HG03565 (cell line): ENCODE data around the gene USP22.
"Not testable (repeated sequence)": the region's sequence is repeated elsewhere in the genome, so short reads cannot be mapped to it uniquely, and the experiment has no call there.

ENCODE experiments used
- ATAC-seq: cut with Tn5 transposase; IDR thresholded peaks from one replicate; pipeline ENCODE4 v1.9.1; 2021; ENCODE audit warnings: mild to moderate bottlenecking, moderate library complexity; ENCODE audit not compliant: unreplicated experiment

USP22 gene

GRCh38 chr17:20989991-20990855 is 52.6 kb downstream of the USP22 start:
- no peak for ATAC-seq

- no peak for ATAC-seq
Observed at GRCh38 chr17:20989481-20989880, 53.3 kb downstream of the USP22 start.

DNA sequence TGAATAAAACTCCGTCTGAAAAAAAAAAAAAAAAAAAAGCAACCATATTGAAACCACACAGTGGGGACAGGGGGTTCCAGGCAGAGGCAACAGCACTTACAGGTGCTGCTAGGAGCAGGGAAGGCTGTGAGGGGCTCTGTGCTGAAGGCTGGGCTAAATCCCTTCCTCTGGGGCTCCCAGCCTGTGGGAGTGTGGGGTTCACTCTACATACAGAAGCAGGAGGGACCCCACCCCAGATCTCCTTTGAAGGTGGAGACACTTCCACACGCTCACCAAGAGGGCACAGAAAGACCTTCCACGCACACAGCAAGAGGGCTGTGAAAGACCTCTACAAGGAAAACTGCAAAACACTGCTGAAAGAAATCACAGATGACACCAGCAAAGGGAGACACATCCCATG is 53.9 kb downstream of the USP22 start:
- no peak for ATAC-seq

DNA sequence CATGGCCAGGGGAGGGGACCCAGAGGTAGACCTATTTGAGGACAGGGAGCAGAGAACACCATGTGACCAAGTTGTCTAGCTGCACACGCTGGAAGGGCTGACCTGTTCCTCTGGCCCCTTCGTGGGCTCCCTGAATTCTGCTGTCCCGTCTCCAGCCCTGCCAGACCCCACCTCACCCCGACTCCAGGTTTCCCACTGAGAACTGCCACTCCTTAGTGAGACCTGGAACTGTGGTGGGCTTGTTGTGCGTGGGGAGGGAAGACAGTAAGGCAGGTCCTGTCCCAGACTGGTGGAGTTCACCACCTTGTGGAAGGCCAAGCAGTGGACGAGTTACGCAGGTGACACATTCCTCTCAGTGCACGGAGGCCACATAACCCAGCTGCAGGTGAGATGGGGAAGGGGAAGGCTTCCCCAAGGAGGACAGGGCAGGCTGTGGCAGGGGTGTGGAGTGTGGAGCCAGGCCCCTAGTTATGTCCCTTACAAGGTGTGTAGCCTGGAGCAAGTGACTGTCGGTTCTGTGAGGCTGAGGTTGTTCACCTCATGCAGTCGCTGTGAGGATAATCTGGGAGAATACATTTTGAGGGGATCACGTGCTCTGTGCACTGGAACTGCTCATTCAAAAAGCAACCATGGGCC is 54.7 kb downstream of the USP22 start:
- ATAC-seq = no peak

GRCh38 chr17:20987511-20987910 is 55.3 kb downstream of the USP22 start:
- ATAC-seq = no peak

DNA sequence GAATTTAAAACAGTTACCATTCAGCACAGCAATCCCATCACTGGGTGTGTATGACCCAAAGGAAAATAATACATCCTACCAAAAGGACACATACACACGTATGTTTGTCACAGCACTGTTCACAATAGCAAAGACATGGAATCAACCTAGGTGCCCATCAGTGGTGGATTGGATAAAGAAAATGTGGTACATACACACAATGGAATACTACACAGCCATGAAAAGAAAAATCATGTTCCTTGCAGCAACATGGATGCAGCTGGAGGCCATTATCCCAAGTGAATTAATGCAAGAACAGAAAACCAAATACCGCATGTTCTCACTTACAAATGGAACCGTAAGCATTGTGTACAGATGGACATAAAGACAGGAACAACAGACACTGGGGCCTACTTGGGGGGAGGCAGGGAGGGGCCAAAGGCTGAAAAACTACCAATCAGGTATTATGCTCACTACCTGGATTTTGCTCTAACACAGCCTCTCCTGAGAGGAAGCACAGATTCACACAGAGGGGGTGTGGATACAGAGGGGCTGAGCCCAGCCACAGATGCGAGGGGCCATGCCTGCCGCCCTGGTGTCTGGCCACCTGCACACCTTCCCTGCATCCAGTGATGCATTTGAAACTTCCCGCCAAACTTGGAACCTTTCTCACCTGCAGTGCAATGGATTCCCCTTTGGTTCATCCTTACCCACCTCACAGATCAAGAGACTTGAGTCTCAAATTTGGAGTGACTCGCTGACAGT is 55.9 kb downstream of the USP22 start:
- no peak for ATAC-seq

DNA sequence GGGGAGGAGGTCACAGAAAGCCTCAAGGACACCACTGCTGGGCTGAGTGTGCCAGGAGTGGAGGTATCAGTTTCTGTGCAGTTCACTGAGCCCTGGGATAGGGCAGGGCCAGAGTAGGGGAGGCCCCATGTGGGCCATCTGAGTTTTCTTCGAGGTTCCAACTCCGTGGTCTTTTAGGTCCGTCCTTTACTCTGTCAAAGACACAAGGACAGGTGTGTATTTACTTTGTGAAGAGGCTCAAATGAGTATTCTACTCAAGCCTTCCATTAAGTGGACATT is 59.5 kb downstream of the USP22 start:
- no peak for ATAC-seq

DNA sequence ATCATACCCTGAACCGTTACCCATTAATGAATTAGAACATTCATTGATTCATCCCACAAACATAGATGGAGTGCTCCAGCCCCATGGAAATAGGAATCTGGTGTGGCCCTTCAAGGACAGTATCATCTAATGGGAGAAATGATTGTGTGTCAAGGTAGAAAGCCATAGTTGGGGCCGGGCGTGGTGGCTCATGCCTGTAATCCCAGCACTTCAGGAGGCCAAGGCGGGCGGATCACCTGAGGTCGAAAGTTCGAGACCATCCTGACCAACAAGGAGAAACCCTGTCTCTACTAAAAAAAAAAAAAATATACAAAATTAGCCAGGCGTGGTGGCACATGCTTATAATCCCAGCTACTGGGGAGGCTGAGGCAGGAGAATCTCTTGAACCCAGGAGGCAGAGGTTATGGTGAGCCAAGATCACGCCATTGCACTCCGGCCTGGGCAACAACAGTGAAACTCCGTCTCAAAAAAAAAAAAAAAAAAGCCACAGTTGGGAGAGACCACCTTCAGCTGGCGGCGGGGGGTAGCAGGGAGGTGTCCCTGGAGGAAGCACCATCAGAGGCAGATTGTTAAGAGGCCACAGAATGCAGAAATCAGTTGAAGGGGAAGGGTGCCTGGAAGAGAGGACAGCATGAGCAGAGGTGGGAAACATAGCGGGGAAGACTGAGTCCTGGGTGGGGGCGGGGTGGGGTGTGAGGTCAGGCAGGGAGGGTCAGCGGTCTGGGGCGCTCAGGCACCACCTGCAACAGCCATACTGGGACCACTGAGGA is 60.0 kb downstream of the USP22 start:
- ATAC-seq = no peak

DNA sequence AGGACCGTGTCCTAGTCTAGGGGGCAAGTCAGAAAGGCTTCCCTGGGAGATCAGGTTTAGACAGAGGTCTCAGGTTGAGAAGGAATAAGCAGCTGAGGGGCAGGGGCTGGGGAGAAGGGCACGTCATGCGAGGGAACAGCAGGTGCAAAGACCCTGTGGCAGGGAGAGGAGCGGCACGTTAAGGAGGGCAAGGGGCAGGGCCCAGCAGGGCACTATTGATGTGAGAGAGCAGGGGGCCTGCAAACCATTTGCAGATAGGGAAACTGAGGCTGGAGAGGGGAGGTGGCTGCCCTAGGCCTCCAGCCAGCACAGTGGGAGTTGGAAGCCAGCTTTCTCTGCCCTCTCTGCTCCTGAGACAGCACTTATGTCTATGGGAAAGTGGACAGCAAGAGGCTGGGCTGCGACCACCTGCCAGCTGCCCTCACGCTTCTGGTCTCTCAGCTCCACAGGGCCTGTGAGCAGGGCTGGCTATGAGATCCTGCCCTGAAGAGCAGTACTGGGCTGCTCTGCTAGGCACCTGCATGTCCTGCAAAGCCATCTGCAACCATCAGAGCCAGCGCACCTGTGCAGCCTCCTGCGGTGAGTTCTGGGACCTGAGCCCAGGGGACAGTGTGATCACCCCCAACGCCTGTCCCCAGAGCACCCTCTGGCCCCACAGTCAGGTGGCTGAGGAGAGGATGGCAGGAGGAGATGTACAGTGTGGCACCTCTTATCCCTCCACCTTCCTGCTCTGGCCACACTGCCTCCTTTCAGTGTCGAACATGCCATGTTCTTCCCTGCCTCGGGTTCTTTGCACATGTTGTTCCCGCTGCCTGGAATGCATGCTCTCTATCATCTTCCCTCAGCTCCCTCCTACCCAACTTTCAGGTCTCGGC is 61.5 kb downstream of the USP22 start:
- ATAC-seq = no peak

DNA sequence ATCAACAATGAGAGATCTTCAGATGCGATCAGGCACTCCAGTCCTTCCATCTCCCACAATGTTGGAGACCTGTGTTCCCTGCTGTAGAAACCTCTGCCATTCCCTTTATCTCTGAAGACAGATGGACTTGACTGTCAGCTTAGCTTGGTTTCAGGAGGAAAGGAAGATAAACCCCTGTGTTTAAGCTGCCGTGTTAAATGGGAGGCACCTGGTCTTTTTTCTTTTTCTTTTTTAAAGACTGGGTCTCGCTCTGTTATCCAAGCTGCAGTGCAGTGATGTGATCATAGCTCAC is 63.1 kb downstream of the USP22 start:
- ATAC-seq = no peak

- not testable (repeated sequence) for ATAC-seq
Observed at GRCh38 chr17:20979007-20979791, 63.6 kb downstream of the USP22 start.

- ATAC-seq = not testable (repeated sequence)
Observed at GRCh38 chr17:20977609-20978253, 65.1 kb downstream of the USP22 start.

- no peak for ATAC-seq
Observed at GRCh38 chr17:20975566-20975965, 67.2 kb downstream of the USP22 start.

DNA sequence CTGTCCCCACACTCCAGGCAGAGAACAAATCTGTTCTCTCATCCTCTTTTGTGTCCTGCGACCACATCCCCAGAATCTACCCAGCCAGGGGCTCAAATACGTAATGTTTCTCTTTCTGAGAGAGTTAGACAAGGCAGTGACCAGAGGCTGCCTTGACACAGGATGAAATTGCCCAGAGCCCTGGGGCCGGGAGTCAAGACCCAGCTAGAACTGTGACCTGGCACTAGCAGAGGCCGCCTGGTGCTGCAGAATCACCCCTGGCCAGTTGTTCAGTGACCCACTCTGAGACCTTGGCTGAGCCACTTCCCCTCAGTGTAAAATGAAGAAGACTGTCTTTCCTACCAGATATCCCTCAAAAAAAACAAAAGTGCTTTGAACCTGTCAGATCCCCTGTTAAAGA is 72.5 kb downstream of the USP22 start:
- ATAC-seq = no peak

- ATAC-seq = no peak
Observed at GRCh38 chr17:20968913-20969616, 73.7 kb downstream of the USP22 start.

GRCh38 chr17:20967776-20968175 is 75.0 kb downstream of the USP22 start:
- ATAC-seq = no peak

DNA sequence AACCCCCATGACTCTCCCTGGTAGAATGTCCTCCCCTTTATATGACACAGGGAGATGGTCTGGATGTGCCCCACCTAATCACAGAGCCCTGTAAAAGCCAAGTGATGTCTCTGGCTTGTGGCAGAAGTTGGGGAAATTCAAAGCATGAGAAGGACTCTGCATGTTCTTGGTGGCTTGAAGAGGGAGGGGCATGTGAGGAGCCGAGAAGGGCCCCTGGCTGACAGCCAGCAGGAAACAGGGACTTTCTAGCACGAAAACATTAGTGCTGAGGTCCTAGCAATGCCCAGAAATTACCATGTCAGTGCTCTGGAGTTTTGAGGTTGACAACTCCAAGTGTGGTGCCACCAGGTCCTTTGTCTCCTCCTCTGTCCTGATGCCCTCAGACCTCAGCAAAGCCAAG is 75.9 kb downstream of the USP22 start:
- no peak for ATAC-seq

DNA sequence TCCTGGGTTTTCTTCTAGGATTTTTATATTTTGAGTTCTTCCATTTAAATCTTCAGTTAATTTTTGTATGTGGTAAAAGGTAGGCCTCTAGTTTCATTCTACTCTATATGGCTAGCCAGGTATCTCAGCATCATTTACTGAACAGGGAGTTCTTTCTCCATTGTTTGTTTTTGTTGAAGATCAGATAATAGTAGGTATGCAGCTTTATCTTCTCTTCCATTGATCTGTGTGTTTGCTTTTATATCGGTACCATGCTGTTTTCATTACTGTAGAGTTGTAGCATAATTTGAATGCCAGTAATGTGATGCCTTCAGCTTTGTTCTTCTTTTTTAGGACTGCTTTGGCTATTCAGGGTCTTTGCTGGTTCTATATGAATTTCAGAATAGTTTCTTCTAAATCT is 77.3 kb downstream of the USP22 start:
- no peak for ATAC-seq

GRCh38 chr17:20961586-20961985 is 81.2 kb downstream of the USP22 start:
- ATAC-seq = no peak
